Activated naive CD4-positive, alpha-beta T cell treated with anti-CD3 and anti-CD28 coated beads for 36 hours (primary cell): ENCODE data around the gene CSNK1G2. TPM values are rescaled to one million over a fixed set of nuclear protein-coding genes. Genes with fewer than 3 reads are reported as not detected.

Source experiments
- total RNA-seq, 2 experiments: library from RNA; stranded (reverse); gene quantifications; one replicate each; pipeline ENCODE4 v1.2.3, GENCODE V29; 2021

CSNK1G2 gene
- total RNA-seq, 2 experiments from 2014 or later, result 50.6 to 51.0 TPM

Other genes with a start within 250 kb of the CSNK1G2 start
- gene ONECUT3, start 187.7 kb upstream of the CSNK1G2 start, total RNA-seq, result not detected
- 1 to 10 TPM; 6.1 to 8.4 TPM for gene ATP8B3, start 128.9 kb upstream of the CSNK1G2 start, total RNA-seq
- gene REXO1, start 92.7 kb upstream of the CSNK1G2 start, total RNA-seq, result 10 to 100 TPM; 39.8 to 47.6 TPM
- 10 to 100 TPM; 13.5 to 15.0 TPM for gene KLF16, start 77.6 kb upstream of the CSNK1G2 start, total RNA-seq
- 10 to 100 TPM; 79.3 to 79.9 TPM for gene ABHD17A, start 55.7 kb upstream of the CSNK1G2 start, total RNA-seq
- 1 to 10 TPM; 3.0 to 3.4 TPM for gene ADAT3, start 35.8 kb upstream of the CSNK1G2 start, total RNA-seq
- gene SCAMP4, start 35.8 kb upstream of the CSNK1G2 start, total RNA-seq, result 10 to 100 TPM; 12.1 to 14.5 TPM
- 10 to 100 TPM; 37.0 to 49.0 TPM for gene BTBD2, start 74.5 kb downstream of the CSNK1G2 start, total RNA-seq
- 100 to 1,000 TPM; 155 to 157 TPM for gene MKNK2, start 110.1 kb downstream of the CSNK1G2 start, total RNA-seq
- 10 to 100 TPM; 43.7 to 44.1 TPM for gene MOB3A, start 155.2 kb downstream of the CSNK1G2 start, total RNA-seq
- gene IZUMO4, start 155.7 kb downstream of the CSNK1G2 start, total RNA-seq, result 10 to 100 TPM; 13.1 to 14.2 TPM
- 10 to 100 TPM; 60.5 to 64.2 TPM for gene AP3D1, start 210.4 kb downstream of the CSNK1G2 start, total RNA-seq
- 10 to 100 TPM; 48.7 to 55.0 TPM for gene DOT1L, start 222.8 kb downstream of the CSNK1G2 start, total RNA-seq